ENCODE data around the gene ZNRF3.

ZNRF3 gene

GRCh38 chr22:28956506-28956905 lies 73.1 kb downstream of the ZNRF3 start:
- DNase-seq = no peak

GRCh38 chr22:28958611-28959010 lies 75.2 kb downstream of the ZNRF3 start:
- DNase-seq = no peak

- DNase-seq = no peak
These were observed 78.7 kb downstream of the ZNRF3 start for GRCh38 chr22:28962042-28962554.

DNA sequence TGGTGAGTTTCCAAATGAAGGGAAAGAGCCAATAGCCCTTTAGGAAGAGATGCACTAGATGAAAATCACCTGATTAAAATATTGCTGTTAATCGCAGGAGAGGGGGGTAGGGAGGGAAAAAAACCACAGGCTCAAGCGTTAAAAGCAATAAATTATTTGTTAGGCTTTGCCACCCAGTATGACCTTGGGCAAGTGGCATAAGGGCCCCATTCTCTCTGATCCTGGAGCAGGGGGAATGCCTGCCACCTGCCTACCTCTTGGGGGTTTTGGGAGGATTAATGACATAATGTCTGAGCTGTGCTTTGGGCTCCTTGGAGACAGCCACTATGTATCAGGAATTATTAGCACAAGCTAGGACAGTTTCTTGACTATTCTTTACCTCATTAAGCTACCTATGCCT lies 80.0 kb downstream of the ZNRF3 start:
- no peak for DNase-seq

GRCh38 chr22:28967163-28967665 lies 83.8 kb downstream of the ZNRF3 start:
- DNase-seq = no peak

DNA sequence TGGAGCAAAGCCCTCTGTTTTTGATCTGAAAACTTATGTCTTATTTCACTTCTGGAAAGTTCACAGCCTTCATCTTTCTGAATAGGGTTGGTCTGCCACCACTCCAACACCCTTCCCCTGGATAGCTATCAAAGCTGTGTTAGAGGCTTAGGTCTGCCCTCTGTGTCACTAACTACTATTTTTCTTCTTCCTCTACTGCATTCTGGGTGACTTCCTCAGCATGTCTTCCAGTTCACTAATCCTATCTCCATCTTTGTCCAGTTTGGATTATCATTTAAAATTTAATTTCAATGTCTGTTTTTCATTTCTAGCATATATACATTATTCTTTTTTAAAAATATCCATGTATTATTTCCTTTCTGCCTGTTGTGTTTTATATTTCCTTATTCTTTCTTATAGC lies 84.6 kb downstream of the ZNRF3 start:
- no peak for DNase-seq

GRCh38 chr22:28969401-28970168 lies 86.2 kb downstream of the ZNRF3 start:
- no peak for DNase-seq

GRCh38 chr22:28973352-28973751 lies 90.0 kb downstream of the ZNRF3 start:
- no peak for DNase-seq

DNA sequence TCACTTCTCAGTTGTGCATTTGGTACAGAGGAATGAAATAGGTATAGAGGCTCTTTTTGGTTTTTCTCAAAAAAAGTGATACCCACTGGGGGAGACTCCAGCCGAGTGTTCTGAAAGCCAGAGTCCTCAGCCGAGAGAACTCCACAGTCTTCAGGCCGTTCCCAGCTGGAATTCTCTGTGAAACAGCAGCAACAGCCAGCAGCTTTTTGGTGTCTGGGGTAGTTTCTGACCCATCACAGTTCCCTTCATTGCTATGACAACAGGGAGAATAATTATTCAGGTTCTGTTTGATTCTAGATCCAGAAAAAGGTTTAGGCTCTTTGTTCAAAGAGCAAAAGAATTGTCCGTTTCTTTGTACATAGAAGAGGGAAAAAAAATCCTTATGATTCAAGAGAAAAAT lies 93.7 kb downstream of the ZNRF3 start:
- DNase-seq = no peak

- no peak for DNase-seq
These were observed 94.2 kb downstream of the ZNRF3 start for GRCh38 chr22:28977481-28977971.

GRCh38 chr22:28978158-28978557 lies 94.8 kb downstream of the ZNRF3 start:
- no peak for DNase-seq

- no peak for DNase-seq
These were observed 95.8 kb downstream of the ZNRF3 start for GRCh38 chr22:28978863-28979796.

DNA sequence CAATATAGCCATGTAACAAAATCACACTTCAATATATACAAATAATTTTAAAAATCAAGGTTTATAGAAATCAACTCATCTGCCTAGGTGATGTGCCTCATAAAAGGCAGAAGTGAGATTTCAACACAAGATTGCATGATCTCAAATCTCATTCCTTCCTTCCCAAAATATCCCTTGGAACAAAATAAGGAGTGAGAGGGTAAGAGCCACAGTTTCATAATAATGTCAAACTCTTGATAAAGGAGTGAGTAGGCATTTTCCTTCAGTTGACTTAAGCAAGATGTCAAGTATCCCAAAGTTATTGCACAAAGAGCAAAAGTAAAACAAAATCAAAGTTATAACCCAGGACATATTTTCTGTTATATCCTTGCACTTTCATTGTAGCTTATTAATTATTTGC lies 97.0 kb downstream of the ZNRF3 start:
- no peak for DNase-seq

DNA sequence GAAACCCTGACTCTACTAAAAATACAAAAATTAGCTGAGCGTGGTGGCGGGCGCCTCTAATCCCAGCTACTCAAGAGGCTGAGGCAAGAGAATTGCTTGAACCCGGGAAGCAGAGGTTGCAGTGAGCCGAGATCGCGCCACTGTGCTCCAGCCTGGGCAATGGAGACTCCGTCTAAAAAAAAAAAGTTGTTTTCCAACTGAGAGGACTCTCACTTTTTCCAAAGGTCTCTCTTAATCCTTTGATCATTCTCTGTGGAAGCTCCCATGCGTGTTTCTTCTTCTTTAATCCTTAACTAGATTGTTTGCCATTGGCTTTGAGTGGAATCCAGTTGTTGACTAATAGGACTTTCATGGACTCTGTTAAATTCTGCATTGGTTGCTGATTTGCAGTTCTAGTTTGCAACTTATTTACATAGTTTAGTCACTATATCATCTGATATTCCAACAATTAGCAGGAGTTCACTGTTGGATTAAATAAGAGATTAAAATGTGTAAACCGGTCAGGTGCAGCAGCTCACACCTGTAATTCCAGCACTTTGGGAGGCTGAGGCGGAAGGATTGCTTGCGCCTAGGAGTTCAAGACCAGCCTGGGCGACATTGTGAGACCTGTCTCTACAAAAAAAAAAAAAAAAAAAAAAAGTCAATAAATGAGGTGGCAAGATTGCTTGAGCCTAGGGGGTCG lies 98.6 kb downstream of the ZNRF3 start:
- no peak for DNase-seq

- DNase-seq = no peak
These were observed 99.8 kb downstream of the ZNRF3 start for GRCh38 chr22:28983190-28983589.

DNA sequence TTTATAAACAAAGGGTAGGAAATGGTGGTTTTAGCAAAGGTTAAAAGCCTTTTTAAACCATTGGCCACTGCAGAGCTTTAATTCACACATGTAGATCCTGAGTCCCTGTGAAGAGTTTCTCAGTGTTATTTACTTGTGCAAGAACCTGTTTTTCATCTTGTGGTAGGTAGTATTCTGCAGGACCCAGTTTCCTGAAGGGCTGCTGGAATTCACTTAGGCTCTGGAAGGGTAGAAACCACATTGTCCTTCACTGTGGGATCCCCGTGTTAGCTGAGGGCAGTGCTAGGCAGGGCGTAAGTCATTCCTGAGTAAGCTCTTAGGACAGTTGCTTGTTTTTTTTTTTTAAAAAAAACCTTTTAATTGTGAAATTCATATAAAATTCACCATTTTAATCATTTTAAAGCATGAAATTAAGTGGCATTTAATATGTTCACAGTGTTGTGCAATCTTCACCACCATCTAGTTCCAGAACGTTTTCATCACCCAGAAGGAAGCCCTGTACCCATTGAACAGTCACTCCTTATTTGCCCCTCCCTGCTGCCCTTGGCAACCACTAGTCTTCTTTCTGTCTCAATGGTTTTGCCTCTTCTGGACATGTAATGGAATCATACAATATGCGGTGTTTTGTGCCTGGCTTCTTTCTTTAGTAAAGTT lies 100.5 kb downstream of the ZNRF3 start:
- no peak for DNase-seq

DNA sequence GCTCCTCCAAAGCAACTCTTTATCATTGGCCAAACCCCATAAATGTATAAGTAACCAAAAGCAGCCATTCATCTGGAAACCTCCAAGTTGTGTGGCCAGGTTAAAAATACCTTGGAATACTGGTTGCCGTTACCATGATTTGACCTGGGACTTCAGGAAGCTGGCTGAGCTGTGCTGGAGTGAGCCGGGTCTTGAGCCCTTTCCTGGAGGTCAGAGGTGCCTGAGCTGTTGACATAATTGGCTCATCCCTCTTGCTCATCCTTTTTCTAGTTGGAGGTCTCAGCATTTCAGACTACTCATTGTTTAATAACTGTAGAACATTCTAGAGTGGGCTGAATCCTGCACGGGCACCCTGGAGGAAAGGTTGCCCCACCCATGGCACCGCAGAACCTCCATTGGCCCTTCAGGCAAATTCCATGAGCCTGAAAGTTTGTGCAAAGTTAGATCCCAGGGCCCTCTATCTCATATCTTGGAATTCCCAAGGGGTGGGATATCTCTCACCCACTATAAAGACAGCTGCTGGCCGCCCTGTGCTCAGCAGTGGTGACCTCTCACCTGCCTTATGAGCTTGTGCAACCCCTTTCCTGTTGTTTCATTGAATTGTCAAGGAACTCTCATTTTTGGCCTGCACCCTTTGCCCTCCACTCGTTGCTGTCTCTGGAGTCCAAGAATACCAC lies 101.2 kb downstream of the ZNRF3 start:
- no peak for DNase-seq

DNA sequence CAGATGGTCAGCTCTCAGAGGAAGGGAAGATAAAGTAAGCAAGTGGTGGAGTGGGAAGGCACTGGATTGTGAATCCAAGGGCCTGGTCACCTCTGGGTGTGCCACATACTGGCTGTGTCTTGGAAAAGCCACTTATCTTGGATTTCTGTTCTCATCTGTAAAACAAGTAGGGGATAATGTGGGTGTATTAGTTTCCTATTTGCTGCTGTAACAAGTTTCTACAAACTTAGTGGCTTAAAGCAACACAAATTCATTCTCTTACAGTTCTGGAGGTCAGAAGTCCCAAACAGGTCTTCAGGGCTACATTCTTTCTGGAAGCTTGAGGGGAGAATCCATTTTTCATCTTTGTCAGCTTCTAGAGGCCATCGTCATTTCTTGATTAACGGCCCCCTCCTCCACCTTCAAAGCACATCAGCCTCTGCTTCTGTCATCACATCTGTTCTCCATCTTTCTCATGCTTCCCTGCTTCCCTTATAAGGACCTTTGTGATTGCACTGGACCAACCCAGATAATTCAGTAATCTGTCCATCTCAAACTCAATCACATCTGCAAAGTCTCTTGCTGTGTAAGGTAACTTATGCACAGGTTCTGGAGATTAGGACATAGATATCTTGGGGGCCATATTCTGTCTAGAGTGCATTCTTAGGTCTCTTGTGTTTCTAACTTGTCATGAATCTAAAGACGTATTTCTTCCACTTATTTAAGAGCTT lies 102.4 kb downstream of the ZNRF3 start:
- no peak for DNase-seq

DNA sequence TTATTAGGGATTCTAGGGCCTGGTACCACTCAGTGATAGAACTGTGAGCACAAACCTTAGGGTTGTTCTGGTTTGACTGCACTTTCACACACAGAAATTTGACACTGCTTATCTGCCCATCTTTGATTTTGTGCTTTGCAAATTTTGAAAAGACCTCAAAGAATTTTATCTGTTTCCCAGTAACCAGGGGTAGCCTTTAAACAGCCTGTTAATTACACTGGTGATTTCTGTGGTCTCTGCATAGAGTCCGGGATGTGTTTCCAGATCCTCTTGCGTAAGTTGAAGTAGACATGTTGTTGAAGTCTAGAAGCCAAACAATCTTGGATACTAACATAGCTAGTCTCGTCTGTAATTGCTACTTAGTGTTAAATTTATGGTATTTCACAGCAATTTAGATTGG lies 103.0 kb downstream of the ZNRF3 start:
- no peak for DNase-seq

DNA sequence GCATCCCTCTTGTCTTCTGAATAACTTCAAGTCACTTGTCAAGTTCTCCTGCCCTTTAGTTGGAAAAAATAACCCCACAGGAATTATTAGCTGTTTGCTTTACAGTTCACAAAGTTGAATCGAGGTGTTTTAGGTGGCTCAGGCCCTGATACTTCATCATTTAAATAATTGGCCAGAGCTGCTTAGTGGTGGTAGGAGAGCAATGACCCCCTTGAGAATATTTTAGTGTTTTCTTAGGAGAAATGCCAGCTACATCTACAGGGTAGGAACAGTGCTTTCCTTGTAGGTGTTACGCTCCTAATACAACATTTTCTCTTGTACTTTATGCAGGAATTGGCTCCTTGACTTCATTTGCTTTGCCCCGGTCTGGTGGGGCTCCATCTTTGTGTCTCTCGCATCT lies 105.1 kb downstream of the ZNRF3 start:
- DNase-seq = no peak

GRCh38 chr22:28989035-28989464 lies 105.7 kb downstream of the ZNRF3 start:
- no peak for DNase-seq
